Renal pelvis (tissue), 4 donors: ENCODE results near the gene PARP11. TPM values are rescaled to one million over a fixed set of nuclear protein-coding genes. Genes with fewer than 3 reads are reported as not detected.

ENCODE experiments used
- DNase-seq: peaks from one replicate; pipeline ENCODE4 v3.0.0-alpha.2; 2013
- polyA plus RNA-seq, 3 donors: library from polyadenylated mRNA; unstranded; fragments of 120-200 nt; gene quantifications; one replicate each; pipeline ENCODE4 v1.2.1, GENCODE V29; 2013; ENCODE audit not compliant: insufficient read length in 3 of 3

Gene PARP11
- polyA plus RNA-seq, 3 donors: 15.8 to 19.2 (median 17.6) TPM

GRCh38 chr12:3833670-3834310, 39.4 kb downstream of the PARP11 start:
- no peak for DNase-seq

DNA sequence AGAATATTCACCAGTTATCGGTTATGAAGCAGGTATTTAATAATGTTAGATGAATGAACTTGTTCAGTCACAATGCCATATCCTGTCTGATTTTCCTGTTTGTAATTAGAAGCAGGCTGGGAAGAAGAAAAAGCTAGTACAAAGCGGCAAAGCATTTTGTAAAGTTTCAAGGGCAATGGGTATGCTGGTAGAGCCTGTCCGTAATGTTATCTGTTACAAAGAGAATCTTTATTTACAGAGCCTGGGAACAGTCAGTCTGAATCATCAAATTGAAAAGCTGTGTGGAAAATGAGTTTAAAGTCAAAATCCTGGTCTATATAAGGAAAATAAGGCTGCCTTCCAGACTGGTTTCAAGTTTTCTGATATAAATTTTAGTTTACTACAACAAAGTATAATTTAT, 40.5 kb downstream of the PARP11 start:
- DNase-seq: no peak

DNA sequence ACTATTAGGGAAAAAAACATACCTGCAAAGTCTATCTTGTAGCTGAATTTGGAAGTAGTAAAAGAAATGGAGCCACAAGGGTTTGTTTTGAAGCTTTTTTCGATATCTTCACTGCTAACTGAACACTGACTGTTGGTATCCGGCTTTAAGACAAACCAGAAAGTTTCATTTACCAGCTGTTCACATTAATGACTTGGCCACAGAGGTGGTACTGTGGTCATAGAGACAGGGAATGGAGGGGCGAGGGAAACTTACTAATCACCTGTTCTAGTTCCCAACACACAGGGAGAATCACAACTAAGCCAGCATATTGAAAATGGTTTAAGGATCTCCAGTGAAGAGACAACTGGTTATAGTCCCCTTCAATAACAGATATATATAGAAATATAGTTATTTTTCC, 44.3 kb downstream of the PARP11 start:
- DNase-seq: no peak

DNA sequence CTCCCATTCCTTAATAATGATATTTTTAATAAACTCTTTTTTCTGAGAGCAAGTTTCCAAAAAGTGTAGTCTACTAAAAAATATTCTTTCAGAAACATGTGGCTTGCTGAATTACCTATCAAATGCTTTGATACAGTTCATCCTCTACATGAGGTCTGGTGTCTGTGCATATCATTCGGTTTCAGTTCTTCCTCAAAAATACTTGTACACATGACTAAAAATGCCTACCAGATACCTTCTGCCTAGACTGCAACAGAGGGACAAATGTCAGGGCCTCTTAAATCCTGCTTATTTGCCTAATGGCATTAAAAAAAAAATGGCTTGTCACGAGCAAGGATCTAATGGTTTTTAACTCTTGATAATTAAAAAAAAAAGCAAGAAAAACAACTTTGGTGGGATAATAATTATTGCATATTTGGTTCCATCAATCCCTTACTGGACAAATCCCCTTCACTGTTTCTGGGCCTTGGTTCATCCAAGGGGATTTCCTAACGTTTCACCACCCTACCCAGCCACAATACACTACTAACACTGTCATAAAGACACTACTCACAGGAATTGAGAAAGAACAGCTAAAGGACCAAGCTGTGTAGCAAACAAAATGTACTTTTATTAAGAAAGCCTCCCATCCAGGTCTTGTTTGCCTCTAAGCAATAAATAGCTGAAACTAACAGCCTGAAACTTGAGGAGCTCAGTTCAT, 45.7 kb downstream of the PARP11 start:
- DNase-seq: no peak

GRCh38 chr12:3821441-3821840, 51.8 kb downstream of the PARP11 start:
- no peak for DNase-seq

GRCh38 chr12:3820122-3820521, 53.1 kb downstream of the PARP11 start:
- no peak for DNase-seq

DNA sequence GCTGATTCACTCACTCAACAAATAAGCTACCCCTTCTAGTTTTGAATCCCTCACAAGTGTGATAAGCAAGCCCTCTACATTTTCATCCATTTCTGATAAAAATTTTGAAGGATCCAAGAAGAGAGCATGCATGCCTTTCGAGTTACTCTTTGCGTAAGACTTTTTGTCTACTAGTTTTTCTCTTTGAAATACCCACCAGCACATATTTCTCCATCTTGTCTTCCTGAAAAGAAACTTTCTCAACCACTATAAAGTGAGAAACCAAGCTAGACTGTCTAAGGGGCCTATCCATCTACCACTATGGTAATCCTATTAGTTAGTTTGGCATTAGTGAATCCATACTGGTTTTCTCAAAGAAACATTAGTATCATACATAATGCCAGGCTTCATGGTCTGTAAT, 56.9 kb downstream of the PARP11 start:
- no peak for DNase-seq

- no peak for DNase-seq
Measured at GRCh38 chr12:3815094-3815766, 58.0 kb downstream of the PARP11 start.

GRCh38 chr12:3810540-3810939, 62.7 kb downstream of the PARP11 start:
- DNase-seq: no peak

DNA sequence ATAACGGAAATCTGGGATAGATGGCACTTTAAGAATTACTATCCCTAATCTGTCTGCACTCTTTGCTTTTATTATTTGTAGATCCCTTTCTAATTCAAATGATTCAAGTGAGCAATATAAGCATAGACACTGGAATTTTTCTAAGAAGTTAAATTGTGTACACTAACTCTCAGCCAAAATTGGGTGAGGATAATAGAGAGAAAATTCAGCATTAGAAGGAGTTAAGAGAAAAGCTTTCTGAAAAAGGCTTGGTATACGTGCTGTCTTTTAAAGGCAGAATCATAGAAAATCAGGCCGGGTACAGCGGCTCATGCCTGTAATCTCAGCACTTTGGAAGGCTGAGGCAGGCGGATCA, 63.2 kb downstream of the PARP11 start:
- no peak for DNase-seq

GRCh38 chr12:3809357-3810015, 63.7 kb downstream of the PARP11 start:
- no peak for DNase-seq

DNA sequence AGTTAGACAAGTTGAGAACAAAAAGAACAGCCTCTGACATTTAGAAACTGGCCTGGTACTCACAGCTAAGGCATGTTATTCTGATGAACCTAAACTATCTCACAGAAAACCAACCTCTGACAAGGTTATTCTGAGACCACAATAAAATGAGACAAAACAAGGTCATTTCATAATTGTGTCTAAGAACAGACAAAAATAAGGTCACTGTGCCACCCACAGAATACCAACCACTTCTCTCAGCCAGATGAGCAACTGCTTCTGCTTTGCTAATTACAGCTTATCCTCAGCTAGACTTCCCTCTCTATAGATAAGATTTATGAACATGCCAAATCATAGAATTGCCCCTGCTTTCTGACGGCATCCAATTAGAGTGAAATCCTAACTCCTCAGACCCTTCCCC, 68.1 kb downstream of the PARP11 start:
- DNase-seq: no peak

DNA sequence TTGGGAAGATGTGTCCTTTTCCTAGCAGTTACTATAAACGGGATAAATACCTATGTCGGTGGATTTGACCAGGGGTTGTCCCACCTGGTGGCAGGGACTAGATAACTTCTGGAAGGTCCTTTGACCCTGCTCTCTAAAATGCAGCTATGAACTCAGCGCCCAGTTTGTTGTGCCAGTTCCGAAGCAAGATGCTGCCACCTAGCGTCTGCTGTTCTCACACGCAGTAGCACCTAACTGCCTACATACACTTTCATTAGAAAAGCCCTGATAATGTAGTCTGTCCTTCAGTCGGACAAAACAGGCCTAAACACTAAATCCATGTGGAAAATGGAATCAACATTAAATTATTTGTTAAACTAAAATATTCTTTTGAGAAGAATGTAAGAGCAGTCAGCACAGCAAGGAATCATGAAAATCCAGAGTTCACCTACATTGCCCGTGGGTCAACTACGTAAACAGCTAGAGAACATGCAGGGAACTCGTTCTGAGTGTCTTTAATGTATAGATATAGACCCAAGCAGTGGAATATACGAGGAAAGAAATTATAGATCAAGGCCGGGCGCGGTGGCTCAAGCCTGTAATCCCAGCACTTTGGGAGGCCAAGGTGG, 69.2 kb downstream of the PARP11 start:
- DNase-seq: peak; percentile 59

- no peak for DNase-seq
Measured at GRCh38 chr12:3802721-3803120, 70.5 kb downstream of the PARP11 start.

GRCh38 chr12:3797531-3798048, 75.6 kb downstream of the PARP11 start:
- DNase-seq: no peak

DNA sequence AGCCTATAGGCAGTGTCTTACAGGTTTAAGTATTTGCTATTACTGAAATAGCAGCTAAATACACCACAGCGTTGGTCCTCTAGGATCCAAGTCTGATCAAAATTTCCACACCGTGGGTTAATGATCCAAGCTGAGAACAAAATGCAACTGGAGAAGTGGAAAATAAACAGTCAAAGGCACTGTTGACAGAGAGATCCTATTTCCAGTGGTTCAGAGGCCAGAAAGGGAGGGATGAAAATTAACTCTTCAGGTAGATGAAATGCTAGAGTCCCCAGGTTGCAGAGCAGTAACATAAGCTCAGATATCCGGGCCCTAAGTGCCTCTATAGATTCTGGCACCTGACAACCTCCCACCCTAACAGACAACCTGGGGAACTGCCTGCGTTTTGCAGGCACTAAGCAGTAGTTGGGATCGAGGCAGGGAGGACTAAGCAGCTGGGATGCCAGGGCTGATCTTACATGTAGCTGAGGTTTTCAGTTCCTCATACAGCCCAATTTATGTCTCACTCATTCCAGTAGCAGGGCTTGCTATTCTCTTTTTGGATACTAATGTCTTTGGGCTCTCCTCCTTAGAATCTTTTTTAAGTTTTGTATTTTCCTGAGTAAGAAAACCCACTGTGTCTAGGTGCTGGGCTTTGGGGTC, 77.6 kb downstream of the PARP11 start:
- peak; percentile 74 for DNase-seq

GRCh38 chr12:3795066-3795465, 78.1 kb downstream of the PARP11 start:
- DNase-seq: no peak

DNA sequence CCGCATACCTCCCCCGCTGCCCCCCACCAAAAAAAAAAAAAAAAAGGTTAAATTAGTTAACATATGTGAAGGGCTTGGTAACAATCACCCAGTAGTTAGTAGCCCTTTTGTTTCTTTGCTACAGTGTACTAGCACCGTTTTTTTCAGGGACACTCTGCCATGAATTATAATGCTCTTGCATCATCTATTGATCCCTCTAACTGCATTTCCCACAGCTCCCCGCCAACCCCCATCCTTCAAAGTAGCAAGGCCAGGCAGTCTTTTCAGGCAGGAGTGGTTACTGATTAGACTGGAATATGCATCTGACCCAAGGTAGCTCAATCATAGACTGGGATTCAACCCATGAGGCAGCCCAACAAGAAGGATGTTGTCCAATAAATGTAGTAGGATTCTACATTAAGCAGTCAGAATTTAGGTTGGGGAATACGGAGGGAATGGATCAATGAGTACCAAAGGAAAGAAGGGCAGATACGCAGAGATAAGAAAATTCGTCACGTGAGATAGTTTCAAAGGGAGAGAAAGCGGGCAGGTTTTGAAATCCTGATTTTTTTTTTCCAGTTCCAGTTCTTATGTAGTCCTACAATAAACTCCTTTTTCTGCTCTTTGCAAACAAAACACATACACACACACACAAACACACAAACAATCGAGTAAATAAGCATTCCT, 80.4 kb downstream of the PARP11 start:
- no peak for DNase-seq

DNA sequence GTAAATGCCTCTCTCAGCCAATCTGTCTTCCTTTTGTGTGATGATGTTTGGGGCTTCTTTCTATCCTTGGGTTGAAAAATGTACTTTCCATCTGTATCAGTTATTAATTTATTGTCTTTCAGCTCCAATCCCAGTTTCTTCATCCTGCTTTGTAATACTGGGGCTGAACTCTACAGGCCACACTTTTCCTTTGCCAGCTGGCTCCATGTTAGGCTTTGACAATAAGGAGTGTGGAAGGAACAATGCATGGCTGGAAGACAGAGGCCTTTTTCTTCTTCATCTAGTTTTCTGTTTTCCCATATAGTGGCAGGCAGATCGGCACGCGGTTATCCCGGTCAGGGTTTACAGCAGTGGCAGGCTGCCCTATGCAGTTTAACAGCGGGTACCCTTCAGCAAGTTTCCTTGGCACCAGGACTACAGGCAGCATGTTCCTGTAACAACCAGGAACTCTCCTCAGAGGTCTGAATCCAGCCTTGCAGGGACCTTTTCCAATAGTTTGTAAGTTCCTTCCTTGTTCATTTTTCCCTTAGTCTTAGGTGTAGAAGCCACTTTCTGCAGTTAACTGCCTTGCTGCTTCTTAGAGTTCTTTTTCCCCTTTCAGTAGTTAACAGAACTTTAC, 81.8 kb downstream of the PARP11 start:
- DNase-seq: no peak

GRCh38 chr12:3790642-3791041, 82.6 kb downstream of the PARP11 start:
- DNase-seq: no peak

DNA sequence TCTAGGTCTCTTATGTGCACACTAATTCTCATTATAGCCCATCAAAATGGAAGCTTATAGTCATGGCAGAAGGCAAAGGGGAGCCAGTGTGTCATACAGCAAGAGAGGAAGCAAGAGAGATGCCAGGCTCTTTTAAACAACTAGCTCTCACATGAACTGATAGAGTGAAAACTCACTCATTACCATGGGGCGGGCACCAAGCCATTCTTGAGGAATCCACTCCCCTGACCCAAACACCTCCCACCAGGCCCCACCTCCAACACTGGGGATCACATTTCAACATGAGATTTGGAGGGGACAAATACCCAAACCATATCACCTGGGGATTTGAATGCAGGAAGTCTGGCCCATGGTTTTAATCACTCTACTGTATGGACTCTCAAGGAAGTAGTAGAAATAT, 83.4 kb downstream of the PARP11 start:
- DNase-seq: no peak
